Muscle of leg (tissue), 11 donors: ENCODE results near the gene ZCCHC14. TPM values are rescaled to one million over a fixed set of nuclear protein-coding genes. Genes with fewer than 3 reads are reported as not detected.
A peak's percentile ranks its signal among the peaks of the same experiment; 100 is the strongest.
"Not testable (repeated sequence)": the region's sequence is repeated elsewhere in the genome, so short reads cannot be mapped to it uniquely, and the experiment has no call there.

ENCODE experiments used
- DNase-seq: peaks from one replicate; pipeline ENCODE4 v3.0.0; 2013
- H3K27ac ChIP-seq: one replicate; pipeline ENCODE4 v1.5.1; 2013; ENCODE audit warnings: mild to moderate bottlenecking, low read length, control low read depth
- H3K27me3 ChIP-seq: one replicate; pipeline ENCODE4 v1.6.1; 2013; ENCODE audit warnings: low read length; ENCODE audit not compliant: control insufficient read depth, insufficient read depth
- H3K36me3 ChIP-seq: one replicate; pipeline ENCODE4 v1.6.1; 2013; ENCODE audit warnings: low read length; ENCODE audit not compliant: control insufficient read depth, insufficient read depth
- H3K4me1 ChIP-seq: one replicate; pipeline ENCODE4 v1.6.1; 2013; ENCODE audit warnings: low read length; ENCODE audit not compliant: control insufficient read depth, insufficient read depth
- H3K4me3 ChIP-seq: one replicate; pipeline ENCODE4 v1.5.1; 2013; ENCODE audit warnings: low read length, control low read depth
- H3K9me3 ChIP-seq: replicated peaks from 2 replicates; pipeline ENCODE4 v1.6.1; 2013; ENCODE audit warnings: low read depth, low read length; ENCODE audit not compliant: control insufficient read depth
- WGBS: methylation state at CpG from one replicate; pipeline ENCODE4 v1.1.5; 2013; ENCODE audit warnings: missing lambda C conversion rate; ENCODE audit not compliant: insufficient coverage; 5-methylcytosine and 5-hydroxymethylcytosine counted together
- polyA plus RNA-seq, 8 donors: library from polyadenylated mRNA; unstranded; fragments of 120-200 nt; gene quantifications; one replicate each; pipeline versions ENCODE4 v1.2.1 to v1.2.3, GENCODE V29; 2013; ENCODE audit warnings: inconsistent platforms in 1 of 8, low replicate concordance in 1 of 8; ENCODE audit not compliant: insufficient read length in 8 of 8, insufficient read depth in 1 of 8
- total RNA-seq: library from RNA; stranded (reverse); fragments of 120-200 nt; gene quantifications from one replicate; pipeline ENCODE4 v1.2.4, GENCODE V29; 2013

ZCCHC14 gene
- total and polyA plus RNA-seq, 9 donors = 10.1 to 23.2 (median 17.3) TPM

DNA sequence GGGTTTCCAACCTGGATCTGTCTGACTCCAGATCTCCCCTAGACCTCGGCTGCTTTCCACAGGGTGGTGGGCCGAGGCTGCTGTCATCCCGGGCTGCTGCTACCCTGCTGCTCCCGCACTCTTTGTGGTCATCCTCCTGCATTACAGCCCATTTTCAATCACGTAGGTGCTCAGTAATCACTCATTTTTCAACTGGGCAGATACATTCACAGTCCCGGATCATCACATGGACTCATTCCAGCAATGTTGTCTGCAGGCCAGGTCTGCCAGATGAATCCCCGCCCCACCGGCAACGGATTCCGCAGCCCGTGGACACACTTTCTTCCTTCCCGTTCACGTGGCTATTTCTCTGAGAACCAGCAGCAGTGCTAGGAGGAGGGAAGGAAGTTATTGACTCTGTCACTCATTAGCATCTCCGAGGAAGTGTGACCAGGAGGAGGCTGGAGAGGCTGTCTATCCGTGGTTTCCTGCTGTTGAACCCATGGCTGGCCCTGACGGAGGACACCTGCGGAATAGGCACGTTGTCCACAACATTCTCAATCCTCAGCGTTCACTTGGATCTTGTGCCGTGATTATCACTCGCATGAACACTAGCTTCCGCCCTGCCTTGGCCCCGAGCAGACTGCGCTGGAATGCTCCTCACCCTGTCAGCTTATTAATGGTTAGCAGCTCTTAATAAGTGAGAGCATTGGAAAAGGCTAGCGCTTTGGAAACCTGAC lies 14.7 kb upstream of the ZCCHC14 start:
- Histone ChIP-seq H3K36me3 (no peaks in the 10 kb centered on the region), H3K27me3 (peaks cover 3% of the 10 kb centered on the region), H3K4me3 (no peak overlapping the region), H3K4me1 (no peaks in the 10 kb centered on the region), H3K27ac (peak overlapping the region; percentile 69), H3K9me3 (no peaks in the 10 kb centered on the region)
- DNase-seq = peak; percentile 38
- WGBS = 37% methylated on average over 13 of the region's 25 CpGs

DNA sequence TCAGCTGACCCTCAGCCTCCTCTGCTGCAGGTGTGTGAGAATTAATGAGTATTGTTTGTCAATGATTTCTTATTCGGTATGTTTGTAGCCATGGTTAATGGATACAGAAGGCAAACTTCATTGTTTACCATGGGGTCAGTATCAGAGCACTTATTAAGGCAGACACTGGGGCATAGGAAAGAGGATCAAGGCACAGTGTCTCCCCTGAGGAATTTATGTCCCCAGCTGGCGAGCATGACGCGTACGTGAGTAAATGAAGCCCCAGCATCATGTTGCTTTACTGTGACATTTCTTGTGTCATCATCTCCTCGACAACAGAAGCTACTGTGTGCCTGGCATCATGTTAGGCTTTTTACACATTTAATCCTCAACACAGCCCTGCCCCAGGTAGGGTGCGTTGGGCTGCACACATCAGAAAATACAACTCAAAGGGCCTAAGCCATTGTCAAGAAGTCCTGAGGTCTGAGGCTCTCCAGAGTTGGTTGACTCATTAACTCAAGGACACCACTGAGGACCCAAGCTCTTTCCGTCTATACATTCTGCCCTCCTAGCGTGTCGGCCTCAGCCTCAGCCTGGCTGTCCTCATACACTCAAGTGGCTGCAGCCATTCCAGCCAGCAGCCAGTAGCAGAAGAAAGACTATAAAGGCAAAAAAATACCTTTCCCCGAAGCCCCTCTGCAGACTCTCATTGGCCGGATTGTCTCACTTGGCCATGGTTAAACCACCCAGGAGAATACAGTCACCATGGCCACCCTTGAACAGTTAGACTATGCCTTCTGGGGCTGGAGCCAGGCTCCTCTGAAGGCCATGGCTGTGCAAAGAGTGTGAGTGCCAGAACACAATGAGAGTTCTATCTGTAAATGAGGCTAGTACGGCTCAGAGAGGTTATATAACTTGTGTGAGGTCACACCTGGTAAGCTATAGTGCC lies 13.9 kb upstream of the ZCCHC14 start:
- 77% methylated on average over 12 of the region's 13 CpGs for WGBS
- H3K9me3 ChIP-seq = no peaks in the 10 kb centered on the region
- peaks cover 3% of the 10 kb centered on the region for H3K27me3 ChIP-seq
- no peak for DNase-seq
- no peaks in the 10 kb centered on the region for H3K36me3 ChIP-seq
- H3K4me1 ChIP-seq = no peaks in the 10 kb centered on the region
- H3K4me3 ChIP-seq = no peak overlapping the region
- H3K27ac ChIP-seq = no peak overlapping the region

DNA sequence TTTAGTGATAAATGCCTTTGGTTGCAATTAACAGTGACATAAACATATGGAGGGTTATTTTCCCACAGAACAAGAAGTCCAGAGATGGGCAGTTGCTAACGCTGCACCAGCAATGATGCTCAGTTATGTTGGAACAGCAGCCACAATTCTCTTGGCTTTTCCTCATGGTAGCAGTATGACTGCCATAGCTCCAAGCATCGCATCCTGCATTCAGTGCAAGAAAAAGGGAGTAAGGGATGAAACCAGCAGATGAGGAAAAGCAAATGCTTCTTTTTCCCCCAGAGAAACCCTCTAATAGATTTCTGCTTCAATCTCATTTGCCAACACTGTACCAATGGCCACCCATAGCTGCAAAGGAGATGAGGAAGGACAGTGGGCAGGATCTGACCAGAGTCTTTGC lies 13.0 kb upstream of the ZCCHC14 start:
- no peak overlapping the region for H3K4me3 ChIP-seq
- H3K27ac ChIP-seq = no peak overlapping the region
- DNase-seq = no peak
- H3K9me3 ChIP-seq = no peaks in the 10 kb centered on the region
- 67% methylated on average over 1 of the region's 2 CpGs for WGBS
- no peaks in the 10 kb centered on the region for H3K4me1 ChIP-seq
- no peaks in the 10 kb centered on the region for H3K36me3 ChIP-seq
- H3K27me3 ChIP-seq = peaks cover 3% of the 10 kb centered on the region

DNA sequence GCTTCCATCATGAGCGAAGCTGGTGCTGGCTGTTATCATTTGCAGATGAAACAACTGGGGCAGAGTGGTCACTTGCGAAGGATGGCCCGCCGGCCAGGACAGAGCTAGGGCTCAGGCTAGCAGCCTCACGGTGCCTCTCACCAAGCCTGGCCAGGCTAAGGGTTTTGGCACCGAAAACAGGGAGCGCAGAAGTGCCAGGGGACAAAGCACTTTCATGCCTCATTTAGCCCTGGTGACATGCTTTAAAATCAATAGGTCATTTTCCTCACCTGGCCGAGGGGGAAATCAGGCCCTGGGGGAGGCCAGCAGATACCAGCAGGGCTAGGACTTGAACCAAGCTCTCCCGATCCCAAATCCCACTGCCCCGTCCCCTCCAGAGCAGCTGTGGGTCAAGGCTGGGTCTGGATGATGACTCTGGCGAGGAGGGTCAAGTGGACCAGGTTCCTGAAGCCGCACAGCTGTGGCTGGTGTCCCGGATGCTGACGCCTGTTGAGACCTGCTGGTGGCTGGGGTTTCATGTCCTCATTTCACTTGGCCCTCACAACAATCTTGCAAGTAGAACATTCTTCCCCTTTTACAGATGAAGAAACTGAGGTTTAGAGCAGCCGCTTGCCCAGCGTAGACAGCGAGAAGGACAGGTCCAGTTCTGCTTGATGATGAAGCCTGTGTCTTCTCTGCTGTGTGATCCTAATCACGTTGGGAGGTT lies 10.6 kb upstream of the ZCCHC14 start:
- not testable (repeated sequence) for H3K36me3 ChIP-seq, H3K27ac ChIP-seq, DNase-seq, H3K27me3 ChIP-seq, H3K4me1 ChIP-seq, H3K4me3 ChIP-seq, H3K9me3 ChIP-seq
- 69% methylated on average over 14 of the region's 18 CpGs for whole genome bisulfite sequencing

DNA sequence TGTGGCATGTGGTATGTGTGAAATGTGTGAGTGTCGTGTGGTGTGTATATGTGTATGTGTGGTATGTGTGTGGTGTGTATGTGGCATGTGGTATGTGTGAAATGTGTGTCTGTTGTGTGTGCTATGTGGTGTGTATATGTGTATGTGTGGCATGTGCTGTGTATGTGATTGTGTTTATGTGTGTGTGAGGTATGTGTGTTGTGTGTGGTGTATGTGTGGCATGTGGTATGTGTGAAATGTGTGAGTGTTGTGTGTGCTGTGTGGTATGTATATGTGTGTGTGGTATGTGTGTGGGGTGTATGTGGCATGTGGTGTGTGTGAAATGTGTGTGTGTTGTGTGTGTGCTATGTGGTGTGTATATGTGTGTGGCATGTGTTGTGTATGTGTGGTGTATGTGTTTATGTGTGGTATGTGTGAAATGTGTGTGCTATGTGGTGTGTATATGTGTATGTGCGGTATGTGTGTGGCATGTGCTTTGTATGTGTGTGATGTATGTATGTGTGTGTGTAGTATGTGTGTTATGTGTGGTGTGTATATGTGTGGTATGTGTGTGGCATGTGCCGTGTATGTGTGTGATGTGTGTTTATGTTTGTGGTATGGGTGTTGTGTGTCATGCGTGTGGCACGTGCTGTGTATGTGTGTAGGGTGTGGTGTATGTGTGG lies 9.6 kb upstream of the ZCCHC14 start:
- no peaks in the 10 kb centered on the region for H3K9me3 ChIP-seq
- H3K27me3 ChIP-seq = peaks cover 3% of the 10 kb centered on the region
- DNase-seq = no peak
- H3K36me3 ChIP-seq = no peaks in the 10 kb centered on the region
- H3K4me1 ChIP-seq = no peaks in the 10 kb centered on the region
- no peak overlapping the region for H3K27ac ChIP-seq
- WGBS = 93% methylated on average over 5 of the region's 5 CpGs
- no peak overlapping the region for H3K4me3 ChIP-seq

DNA sequence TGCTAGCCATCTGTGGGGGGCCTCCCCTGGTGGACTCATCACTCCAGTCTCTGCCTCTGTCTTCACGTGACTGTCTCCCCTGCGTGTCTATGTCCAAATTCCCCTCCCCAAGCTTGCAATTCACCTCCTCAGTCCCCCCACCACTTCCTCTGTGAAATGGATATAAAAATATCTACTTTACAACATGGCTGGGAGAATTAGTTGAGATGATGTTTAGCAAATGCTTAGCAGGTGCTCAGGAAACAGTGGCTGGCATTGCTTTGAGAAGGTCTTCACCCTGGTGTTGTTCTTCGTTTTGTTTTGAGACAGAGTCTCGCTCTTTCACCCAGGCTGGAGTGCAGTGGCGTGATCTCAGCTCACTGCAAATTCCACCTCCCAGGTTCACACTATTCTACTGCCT lies 8.3 kb upstream of the ZCCHC14 start:
- H3K36me3 ChIP-seq = no peaks in the 10 kb centered on the region
- peaks cover 2% of the 10 kb centered on the region for H3K27me3 ChIP-seq
- no peak overlapping the region for H3K27ac ChIP-seq
- no peaks in the 10 kb centered on the region for H3K4me1 ChIP-seq
- H3K9me3 ChIP-seq = no peaks in the 10 kb centered on the region
- no peak overlapping the region for H3K4me3 ChIP-seq
- DNase-seq = no peak
- 89% methylated on average over 2 of the region's 5 CpGs for WGBS

DNA sequence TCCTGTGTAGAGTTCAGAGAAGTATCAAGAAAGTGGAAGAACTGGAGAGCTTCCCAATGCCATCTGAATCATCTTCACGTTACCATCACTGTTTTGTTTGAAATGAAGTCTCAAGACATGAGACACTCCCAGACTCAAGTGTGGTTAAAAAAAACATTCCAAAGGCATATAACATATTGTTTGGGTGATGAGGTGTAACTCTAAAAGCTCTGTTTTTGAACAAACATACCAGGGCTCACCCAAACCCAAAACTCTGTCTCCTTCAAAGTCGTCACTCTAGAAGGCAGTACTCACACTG lies 6.3 kb upstream of the ZCCHC14 start:
- no peak overlapping the region for H3K4me3 ChIP-seq
- no peak overlapping the region for H3K27ac ChIP-seq
- H3K36me3 ChIP-seq = no peaks in the 10 kb centered on the region
- no peak for DNase-seq
- H3K27me3 ChIP-seq = peaks cover 2% of the 10 kb centered on the region
- H3K9me3 ChIP-seq = no peaks in the 10 kb centered on the region
- H3K4me1 ChIP-seq = no peaks in the 10 kb centered on the region
- WGBS = no CpG with 5 or more reads among the region's 2 CpGs

DNA sequence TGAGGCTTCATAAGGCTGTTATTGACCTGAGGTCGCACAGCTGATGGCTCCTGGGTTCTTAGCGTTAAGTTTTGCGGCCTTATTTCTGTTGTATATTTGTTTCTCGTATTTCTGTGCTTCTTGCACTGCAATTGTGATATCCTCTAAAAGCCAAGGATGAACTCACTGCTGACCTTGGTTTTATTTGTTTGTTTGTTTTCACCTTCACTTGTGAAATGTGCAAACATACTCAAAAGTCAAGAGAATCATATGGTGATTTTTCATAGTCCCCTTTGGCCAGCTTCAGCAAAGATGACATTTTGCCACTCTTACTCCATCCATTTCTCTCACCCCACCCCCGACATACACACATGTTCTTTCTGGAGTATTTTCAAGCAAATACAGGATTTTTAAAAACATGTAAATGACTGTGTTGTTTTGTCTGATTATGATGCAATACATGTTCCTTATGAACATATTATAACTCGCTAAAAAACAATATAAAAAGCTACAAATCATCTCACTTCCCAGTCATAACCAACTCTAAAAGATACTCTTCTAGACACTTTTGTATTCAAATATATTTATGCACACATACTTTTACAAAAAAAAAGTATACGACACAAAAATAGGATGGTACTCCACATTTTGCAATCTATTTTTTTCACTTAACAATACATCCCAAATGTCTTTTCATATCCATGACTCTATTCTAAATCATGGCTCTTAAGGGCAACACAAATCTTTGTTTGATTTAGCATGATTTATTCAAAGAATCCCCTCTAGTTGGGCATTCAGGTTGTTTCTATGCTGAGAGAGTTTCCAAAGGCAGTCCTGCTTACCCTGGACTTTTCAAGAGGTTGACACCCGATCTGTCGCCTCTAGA lies 5.7 kb upstream of the ZCCHC14 start:
- Histone ChIP-seq H3K4me1 (peaks cover 1% of the 10 kb centered on the region), H3K27ac (no peak overlapping the region), H3K9me3 (no peaks in the 10 kb centered on the region), H3K27me3 (peaks cover under 1% of the 10 kb centered on the region), H3K4me3 (no peak overlapping the region), H3K36me3 (no peaks in the 10 kb centered on the region)
- WGBS = no CpG with 5 or more reads among the region's 9 CpGs
- DNase-seq = no peak

DNA sequence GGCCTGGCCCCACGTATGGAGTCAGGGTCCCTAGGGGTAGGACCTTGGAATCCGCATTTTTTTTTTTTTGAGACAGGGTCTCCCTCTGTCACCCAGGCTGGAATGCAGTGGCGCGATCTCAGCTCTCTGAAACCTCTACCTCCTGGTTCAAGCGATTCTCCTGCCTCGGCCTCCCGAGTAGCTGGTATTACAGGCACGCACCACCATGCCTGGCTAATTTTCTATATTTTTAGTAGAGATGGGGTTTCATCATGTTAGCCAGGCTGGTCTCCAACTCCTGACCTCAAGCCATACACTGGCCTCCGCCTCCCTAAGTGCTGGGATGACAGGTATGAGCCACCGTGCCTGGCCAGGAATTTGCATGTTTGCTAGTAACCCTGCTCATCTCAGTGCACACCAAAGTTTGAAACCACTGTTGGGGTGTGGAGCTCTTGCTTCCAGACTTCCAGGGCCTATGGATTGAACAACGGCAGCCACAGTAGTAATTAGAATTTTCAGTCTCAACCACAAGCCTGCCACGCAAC lies 5.0 kb upstream of the ZCCHC14 start:
- H3K4me1 ChIP-seq, H3K4me3 ChIP-seq, DNase-seq, H3K27ac ChIP-seq, H3K36me3 ChIP-seq, H3K9me3 ChIP-seq, H3K27me3 ChIP-seq: not testable (repeated sequence)
- WGBS = 83% methylated on average over 3 of the region's 12 CpGs
